Left lung (tissue), 10 donors: Measurements from ENCODE around the gene LGI1. TPM values are rescaled to one million over a fixed set of nuclear protein-coding genes. Genes with fewer than 3 reads are reported as not detected.
A peak's percentile ranks its signal among the peaks of the same experiment; 100 is the strongest.
"Not testable (repeated sequence)": the region's sequence is repeated elsewhere in the genome, so short reads cannot be mapped to it uniquely, and the experiment has no call there.

ENCODE experiments used
- ATAC-seq: fragments of 200-7000 bp; cut with Tn5 transposase; one replicate; pipeline ENCODE4 v1.9.1; 2020; ENCODE audit warnings: moderate library complexity
- DNase-seq, 4 donors: peaks; one replicate each; pipeline ENCODE4 v3.0.0-alpha.2; 2013 to 2020
- H3K27ac ChIP-seq, 2 donors: fragments of 200-600 bp; sonication (generic) in 1 of 2; one replicate each; pipeline versions ENCODE4 v1.5.0 to v1.8.0; 2020 to 2021
- H3K27me3 ChIP-seq, 2 donors: fragments of 200-600 bp; sonication (generic) in 1 of 2; one replicate each; pipeline versions ENCODE4 v1.5.0 to v1.8.0; 2020 to 2021
- H3K36me3 ChIP-seq, 2 donors: fragments of 200-600 bp; sonication (generic) in 1 of 2; one replicate each; pipeline versions ENCODE4 v1.5.0 to v1.8.0; 2020 to 2021
- H3K4me1 ChIP-seq, 2 donors: fragments of 200-600 bp; one replicate each; pipeline ENCODE4 v1.8.0; 2021
- H3K4me3 ChIP-seq, 2 donors: fragments of 200-600 bp; sonication (generic) in 1 of 2; one replicate each; pipeline versions ENCODE4 v1.5.0 to v1.8.0; 2020 to 2021; ENCODE audit warnings: mild to moderate bottlenecking in 1 of 2
- H3K9me3 ChIP-seq, 2 donors: fragments of 200-600 bp; sonication (generic) in 1 of 2; one replicate each; pipeline versions ENCODE4 v1.5.0 to v1.8.0; 2020 to 2021
- CTCF ChIP-seq, 2 donors: fragments of 200-600 bp; sonication (generic) in 1 of 2; IDR thresholded peaks; one replicate each; pipeline versions ENCODE4 v1.5.0 to v1.8.0; 2021; ENCODE audit warnings: antibody characterized with exemption in 2 of 2
- intact Hi-C, 2 donors: fragments of 100-400 bp; cut with DNase I; formaldehyde crosslinking; loops; one replicate each; pipeline versions ENCODE4 v1.11.2 to v1.14.2; 2022
- polyA plus RNA-seq, 6 donors: library from polyadenylated mRNA; unstranded; fragments of 120-200 nt; gene quantifications; one replicate each; pipeline ENCODE4 v1.2.1, GENCODE V29; 2013; ENCODE audit not compliant: insufficient read length in 6 of 6
- total RNA-seq, 2 donors: library from RNA; stranded (reverse); fragmentation: NEBNext Ultra II Directional; extraction: Animal tissue kit (Norgen Biotek cat#: 25700); gene quantifications; one replicate each; pipeline ENCODE4 v1.2.1, GENCODE V29; 2021
- donor health status: DM: no; HTN: yes; CAD: no.
- donor health status: DM: no; HTN: no; CAD: no.

Gene LGI1
- total and polyA plus RNA-seq, 8 donors: 0.07 to 0.13 (median 0.10) TPM; not detected in 2

GRCh38 chr10:93826355-93826754 is 68.6 kb downstream of the LGI1 start:
- Histone ChIP-seq H3K9me3 (no peaks in the 10 kb centered on the region), H3K4me3 (no peak overlapping the region), H3K36me3 (no peaks in the 10 kb centered on the region), H3K27me3 (no peaks in the 10 kb centered on the region), H3K4me1 (no peaks in the 10 kb centered on the region), H3K27ac (no peak overlapping the region)
- no peak for TF ChIP-seq CTCF (IDR thresholded peaks at IDR 0.05)
- intact Hi-C loops: no loop called here
- DNase-seq: no peak
- ATAC-seq: no peak

GRCh38 chr10:93827056-93827804 is 69.5 kb downstream of the LGI1 start:
- intact Hi-C loops: no loop called here
- ATAC-seq (no peak), DNase-seq (no peak)
- TF ChIP-seq CTCF (IDR thresholded peaks at IDR 0.05): no peak
- Histone ChIP-seq H3K27me3 (no peaks in the 10 kb centered on the region), H3K27ac (no peak overlapping the region), H3K36me3 (no peaks in the 10 kb centered on the region), H3K4me3 (no peak overlapping the region), H3K9me3 (no peaks in the 10 kb centered on the region), H3K4me1 (no peaks in the 10 kb centered on the region)

- H3K27me3 ChIP-seq, H3K9me3 ChIP-seq, H3K4me3 ChIP-seq, ATAC-seq, H3K4me1 ChIP-seq, DNase-seq, intact Hi-C loops, H3K27ac ChIP-seq, H3K36me3 ChIP-seq: not testable (repeated sequence)
Measured at GRCh38 chr10:93831065-93831464, 73.3 kb downstream of the LGI1 start.

- Histone ChIP-seq H3K27me3 (no peaks in the 10 kb centered on the region), H3K4me1 (no peaks in the 10 kb centered on the region), H3K9me3 (peaks cover 0 to 4% of the 10 kb centered on the region in 2 donors), H3K4me3 (no peak overlapping the region), H3K36me3 (no peaks in the 10 kb centered on the region), H3K27ac (no peak overlapping the region)
- ATAC-seq: no peak
- no peak for DNase-seq
- TF ChIP-seq CTCF (IDR thresholded peaks at IDR 0.05): no peak
- intact Hi-C loops: no loop called here
Measured at GRCh38 chr10:93835770-93836169, 78.0 kb downstream of the LGI1 start.

- H3K27ac ChIP-seq: no peak overlapping the region
- H3K4me3 ChIP-seq: no peak overlapping the region
- no peaks in the 10 kb centered on the region for H3K27me3 ChIP-seq
- intact Hi-C loops: no loop called here
- H3K4me1 ChIP-seq: no peaks in the 10 kb centered on the region
- ATAC-seq: no peak
- DNase-seq: no peak
- H3K9me3 ChIP-seq: peaks cover 0 to 4% of the 10 kb centered on the region in 2 donors
- no peak for TF ChIP-seq CTCF (IDR thresholded peaks at IDR 0.05)
- H3K36me3 ChIP-seq: no peaks in the 10 kb centered on the region
Measured at GRCh38 chr10:93837822-93838221, 80.1 kb downstream of the LGI1 start.

- Histone ChIP-seq H3K4me1 (no peaks in the 10 kb centered on the region), H3K27me3 (no peaks in the 10 kb centered on the region), H3K36me3 (no peaks in the 10 kb centered on the region), H3K4me3 (no peak overlapping the region), H3K9me3 (peaks cover 0 to 4% of the 10 kb centered on the region in 2 donors), H3K27ac (no peak overlapping the region)
- intact Hi-C loops: no loop called here
- ATAC-seq (peak; percentile 53), DNase-seq (no peak)
- TF ChIP-seq CTCF (IDR thresholded peaks at IDR 0.05): no peak
Measured at GRCh38 chr10:93838278-93838677, 80.5 kb downstream of the LGI1 start.
